HG02970 (cell line): ENCODE results near the gene INHBB.
"Not testable (repeated sequence)": the region's sequence is repeated elsewhere in the genome, so short reads cannot be mapped to it uniquely, and the experiment has no call there.

Experiments
- ATAC-seq: cut with Tn5 transposase; IDR thresholded peaks from one replicate; pipeline ENCODE4 v1.9.1; 2021; ENCODE audit warnings: mild to moderate bottlenecking, moderate library complexity, moderate number of reproducible peaks; ENCODE audit not compliant: unreplicated experiment, low FRiP score

INHBB gene

GRCh38 chr2:120376679-120377640 lies 31.0 kb downstream of the INHBB start:
- no peak for ATAC-seq

DNA sequence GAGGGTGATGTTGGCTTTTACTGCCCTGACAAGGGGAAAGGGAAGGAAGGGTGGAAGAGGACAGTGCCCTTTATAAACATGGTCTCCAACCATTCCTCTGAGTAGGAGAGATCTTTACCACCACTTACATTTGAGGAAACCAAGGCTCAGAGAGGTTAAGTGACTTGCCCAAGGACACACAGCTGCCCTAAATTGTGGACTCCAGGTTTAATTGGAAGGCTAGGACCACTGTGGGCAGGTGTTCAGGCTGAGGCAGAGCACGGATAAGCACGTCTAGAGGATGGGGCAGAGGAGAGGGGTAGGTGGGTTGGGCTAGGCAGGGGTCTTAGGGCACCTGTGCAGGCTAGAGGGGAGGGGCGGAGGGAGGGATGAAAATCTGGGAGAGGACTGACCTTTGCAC lies 32.7 kb downstream of the INHBB start:
- ATAC-seq, result no peak

GRCh38 chr2:120379916-120380893 lies 34.3 kb downstream of the INHBB start:
- no peak for ATAC-seq

DNA sequence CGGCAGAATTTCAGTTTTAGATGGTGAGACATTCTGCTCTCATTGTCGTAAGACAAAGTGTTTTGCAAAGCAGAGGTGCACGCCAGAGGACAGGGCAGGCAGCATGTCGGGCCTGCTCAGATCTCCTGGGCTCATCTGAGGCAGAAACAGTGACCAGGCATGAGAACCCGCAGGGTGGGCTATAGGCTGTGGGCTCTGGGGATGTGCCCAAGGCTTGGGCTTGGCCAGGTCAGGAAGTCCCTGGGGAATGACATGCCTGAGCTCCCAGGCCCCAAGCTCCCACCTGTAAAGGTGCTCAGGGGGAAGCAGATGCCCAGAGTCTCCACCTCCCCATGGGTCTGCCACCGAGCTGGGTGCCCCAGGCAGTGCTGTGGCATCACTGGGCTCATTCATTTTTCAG lies 35.3 kb downstream of the INHBB start:
- no peak for ATAC-seq

DNA sequence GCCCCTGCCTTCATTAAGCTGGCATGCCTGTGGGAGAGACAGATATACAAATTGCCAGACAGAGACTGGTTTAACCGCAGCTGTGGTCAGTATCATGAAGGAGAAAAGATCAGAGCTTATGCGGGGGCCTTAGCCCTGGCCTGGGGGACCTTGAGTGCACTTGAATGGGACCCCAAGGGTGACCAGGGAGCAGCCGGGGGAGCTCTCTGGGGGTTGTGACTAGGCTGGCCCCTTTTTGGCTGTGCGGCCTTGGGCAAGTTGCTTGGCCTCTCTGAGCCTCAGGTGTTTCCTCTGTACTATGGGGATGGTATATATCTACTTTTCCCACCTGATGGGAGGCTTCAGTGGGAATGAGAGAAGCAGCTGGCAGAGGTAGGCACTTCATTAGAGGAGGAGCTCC lies 35.7 kb downstream of the INHBB start:
- ATAC-seq, result no peak

GRCh38 chr2:120382541-120383144 lies 36.7 kb downstream of the INHBB start:
- ATAC-seq, result no peak

- no peak for ATAC-seq
Observed at GRCh38 chr2:120383191-120383590, 37.3 kb downstream of the INHBB start.

- ATAC-seq, result no peak
Observed at GRCh38 chr2:120383631-120384340, 37.9 kb downstream of the INHBB start.

- ATAC-seq, result no peak
Observed at GRCh38 chr2:120384486-120385354, 38.8 kb downstream of the INHBB start.

GRCh38 chr2:120385355-120386127 lies 39.6 kb downstream of the INHBB start:
- no peak for ATAC-seq

DNA sequence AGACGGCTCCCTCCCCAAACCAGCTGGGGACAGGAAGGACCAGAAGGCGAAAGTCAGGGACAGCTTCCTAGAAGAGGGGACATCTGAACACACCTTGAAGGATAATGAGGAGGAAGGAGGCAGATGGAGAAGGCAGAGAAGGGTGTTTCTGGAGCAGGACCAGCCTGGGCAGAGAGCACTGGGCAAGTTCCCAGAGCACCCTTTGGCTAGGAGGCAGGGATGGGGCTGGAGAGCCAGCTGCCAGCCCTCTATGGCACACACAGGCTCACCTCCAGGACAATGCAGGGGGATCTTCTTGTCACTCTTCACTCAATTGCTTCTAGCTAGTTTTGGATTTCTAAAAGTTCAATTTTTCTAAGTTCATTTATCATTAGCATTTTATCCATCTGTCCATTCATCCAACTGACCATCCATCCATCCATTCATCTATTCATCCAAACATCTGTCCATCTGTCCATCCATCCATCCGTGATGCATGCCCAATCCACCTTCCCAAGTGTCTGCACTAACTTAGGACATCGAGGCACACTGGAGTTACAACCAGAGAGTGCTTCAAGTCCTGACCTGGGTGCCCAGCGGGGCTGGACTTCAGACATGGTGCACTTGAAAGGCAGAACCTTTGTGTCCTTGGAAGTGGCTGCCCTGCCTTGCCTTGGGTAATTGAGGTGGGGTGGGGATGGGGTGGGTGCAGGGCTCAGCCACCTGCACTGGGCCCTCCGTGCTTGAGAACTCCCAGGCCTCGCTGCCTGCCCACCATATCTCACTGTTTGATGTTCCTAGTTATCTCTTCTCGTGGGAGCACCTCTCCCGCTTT lies 42.5 kb downstream of the INHBB start:
- no peak for ATAC-seq

DNA sequence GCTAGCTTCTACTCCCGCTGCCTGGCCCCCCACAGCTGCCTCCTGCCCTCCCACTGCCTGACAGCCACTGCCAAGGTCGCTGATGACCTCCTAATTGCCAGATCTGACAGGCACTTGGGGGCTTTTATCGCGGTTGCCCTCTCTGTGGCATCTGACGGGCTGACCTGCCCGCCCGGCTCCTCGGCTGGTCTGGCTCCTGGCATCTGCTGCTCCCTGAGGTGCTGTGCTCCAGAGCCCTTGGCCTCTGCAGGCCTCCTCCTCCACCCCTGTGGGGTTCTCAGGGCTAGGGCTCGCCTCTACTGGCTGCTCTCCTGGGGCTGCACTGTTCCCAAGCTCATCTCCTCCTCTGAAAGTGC lies 43.1 kb downstream of the INHBB start:
- no peak for ATAC-seq

DNA sequence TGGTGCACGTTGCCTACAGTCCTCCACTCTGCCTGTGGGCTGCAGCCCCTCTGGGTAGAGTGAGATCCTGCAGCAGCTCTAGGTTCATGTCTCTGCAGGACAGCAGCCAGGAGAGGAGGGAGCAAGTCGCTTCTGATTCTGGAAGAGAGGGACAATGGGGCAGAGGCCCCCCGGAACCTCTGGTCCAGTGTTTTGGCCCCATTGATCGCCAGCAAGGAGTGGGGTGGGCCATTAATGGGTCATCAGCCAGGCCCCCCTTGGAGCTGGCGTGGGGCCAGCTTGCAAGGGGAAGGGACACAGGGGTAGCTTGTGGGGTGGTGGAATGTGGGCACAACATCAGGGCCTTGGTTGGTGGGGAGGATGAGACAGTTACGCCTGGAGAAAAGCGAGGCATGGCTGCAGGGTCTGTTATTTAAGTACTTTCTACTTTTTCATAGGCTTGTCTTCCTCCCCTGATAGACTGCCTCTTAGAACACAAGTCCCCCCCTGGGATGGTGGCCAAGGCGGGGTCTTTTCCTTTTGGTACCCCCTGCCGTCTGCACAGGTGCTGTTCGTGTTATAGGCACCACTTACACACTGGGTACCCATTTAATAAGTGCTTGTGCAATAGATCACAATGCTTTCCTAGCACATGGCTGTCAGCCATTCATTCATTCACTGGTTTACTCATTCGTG lies 44.6 kb downstream of the INHBB start:
- ATAC-seq, result no peak

DNA sequence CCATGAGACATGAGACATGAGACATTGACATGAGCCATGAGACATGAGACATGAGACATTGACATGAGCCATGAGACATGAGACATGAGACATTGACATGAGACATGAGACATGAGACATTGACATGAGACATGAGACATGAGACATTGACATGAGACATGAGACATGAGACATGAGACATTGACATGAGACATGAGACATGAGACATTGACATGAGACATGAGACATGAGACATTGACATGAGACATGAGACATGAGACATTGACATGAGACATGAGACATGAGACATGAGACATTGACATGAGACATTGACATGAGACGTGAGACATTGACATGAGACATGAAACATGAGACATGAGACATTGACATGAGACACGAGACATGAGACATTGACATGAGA lies 45.4 kb downstream of the INHBB start:
- ATAC-seq, result not testable (repeated sequence)

GRCh38 chr2:120391911-120392665 lies 46.2 kb downstream of the INHBB start:
- ATAC-seq, result no peak

DNA sequence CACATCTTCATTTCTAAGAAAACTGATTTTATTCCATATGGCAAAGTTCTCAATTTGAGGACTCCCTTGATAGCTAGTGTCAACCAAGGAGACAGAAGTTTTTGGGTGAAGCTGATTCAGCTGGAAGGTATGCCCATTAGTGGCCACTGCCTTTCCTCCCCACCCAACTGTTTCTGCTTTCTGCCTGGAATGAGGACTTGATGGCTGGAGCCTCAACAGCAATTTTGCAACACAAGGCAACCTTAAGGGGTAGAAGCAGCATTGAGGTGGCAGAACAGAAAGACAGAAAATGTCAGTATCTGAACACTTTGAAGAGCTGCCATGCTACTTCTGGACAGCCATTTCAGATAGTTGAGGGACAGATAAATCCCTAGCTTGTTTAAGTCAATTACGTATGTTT lies 47.0 kb downstream of the INHBB start:
- ATAC-seq, result no peak
